Fibroblast of lung (primary cell): ENCODE data around the gene CAMKK1. TPM values are rescaled to one million over a fixed set of nuclear protein-coding genes. Genes with fewer than 3 reads are reported as not detected.
"Not testable (repeated sequence)": the region's sequence is repeated elsewhere in the genome, so short reads cannot be mapped to it uniquely, and the experiment has no call there.

Experiments
- DNase-seq, 2 donors: peaks; one replicate each; pipeline versions ENCODE4 v3.0.0 to v3.0.0-alpha.2; 2010; ENCODE audit warnings: low read depth in 2 of 2
- H2AFZ ChIP-seq: 2 replicates; pipeline ENCODE4 v1.5.1; 2012; ENCODE audit warnings: low read length, control low read depth, inconsistent platforms
- H3K27ac ChIP-seq: 2 replicates; pipeline ENCODE4 v1.5.1; 2011; ENCODE audit warnings: low read length, control low read depth; ENCODE audit not compliant: insufficient read depth
- H3K27me3 ChIP-seq: 2 replicates; pipeline ENCODE4 v1.5.1; 2011; ENCODE audit warnings: mild to moderate bottlenecking, low read length; ENCODE audit not compliant: control insufficient read depth, insufficient read depth
- H3K36me3 ChIP-seq: 2 replicates; pipeline ENCODE4 v1.5.1; 2011; ENCODE audit warnings: low read length; ENCODE audit not compliant: control insufficient read depth, insufficient read depth
- H3K4me1 ChIP-seq: 2 replicates; pipeline ENCODE4 v1.5.1; 2011; ENCODE audit warnings: low read length; ENCODE audit not compliant: control insufficient read depth, insufficient read depth; ENCODE audit errors: extremely low read depth
- H3K4me2 ChIP-seq: 2 replicates; pipeline ENCODE4 v1.5.1; 2011; ENCODE audit warnings: low read length, control low read depth; ENCODE audit not compliant: insufficient read depth; ENCODE audit errors: extremely low read depth
- H3K4me3 ChIP-seq, 4 experiments: fragments of 200-600 bp in 1 of 4; sonication (generic) in 1 of 4; replicated peaks in 1 of 4; 2 replicates each; pipeline ENCODE4 v1.5.1; 2011 to 2016; ENCODE audit warnings: low read length in 4 of 4, low read depth in 3 of 4, mild to moderate bottlenecking in 3 of 4, control low read depth in 2 of 4, inconsistent platforms in 1 of 4, mixed read lengths in 1 of 4; ENCODE audit not compliant: insufficient read depth in 1 of 4; ENCODE audit errors: control extremely low read depth in 1 of 4
- H3K79me2 ChIP-seq: 2 replicates; pipeline ENCODE4 v1.5.1; 2012; ENCODE audit warnings: mild to moderate bottlenecking, low read length, inconsistent platforms; ENCODE audit not compliant: control insufficient read depth, insufficient read depth
- H3K9ac ChIP-seq: 2 replicates; pipeline ENCODE4 v1.5.1; 2011; ENCODE audit warnings: mild to moderate bottlenecking, low read length, control low read depth; ENCODE audit not compliant: insufficient read depth
- H3K9me3 ChIP-seq: 2 replicates; pipeline ENCODE4 v1.5.1; 2012; ENCODE audit warnings: low read depth, low read length; ENCODE audit not compliant: control insufficient read depth, insufficient read depth
- H4K20me1 ChIP-seq: 2 replicates; pipeline ENCODE4 v1.5.1; 2011; ENCODE audit warnings: low read length; ENCODE audit not compliant: control insufficient read depth, insufficient read depth; ENCODE audit errors: extremely low read depth
- CTCF ChIP-seq, 2 donors: IDR thresholded peaks in 1 of 2; conservative IDR thresholded peaks in 1 of 2; 1 replicate in 1 of 2; 2 replicates in 1 of 2; pipeline ENCODE4 v1.5.1; 2011 to 2012; ENCODE audit warnings: low read length in 2 of 2, control low read depth in 1 of 2, inconsistent platforms in 1 of 2, low read depth in 1 of 2, mild to moderate bottlenecking in 1 of 2
- EZH2 ChIP-seq: IDR thresholded peaks from 2 replicates; pipeline ENCODE4 v1.5.1; 2012; ENCODE audit warnings: low read length, control low read depth, mild to moderate bottlenecking; ENCODE audit errors: missing control alignments
- polyA plus RNA-seq, 2 donors: library from polyadenylated mRNA; depleted of rRNA in 1 of 2; stranded (reverse) in 1 of 2; unstranded in 1 of 2; fragments of >200 nt; gene quantifications; 2 replicates each; pipeline ENCODE4 v1.2.1, GENCODE V29; 2011 to 2012; ENCODE audit warnings: missing spikeins in 1 of 2
- total RNA-seq: library from RNA; depleted of rRNA; stranded (reverse); fragments of >200 nt; gene quantifications from 2 replicates; pipeline ENCODE4 v1.2.1, GENCODE V29; 2014

Gene CAMKK1
- total and polyA plus RNA-seq, 2 donors (not counting 1 experiment from before 2014, with no cell fraction given): 0.41 to 2.5 TPM

DNA sequence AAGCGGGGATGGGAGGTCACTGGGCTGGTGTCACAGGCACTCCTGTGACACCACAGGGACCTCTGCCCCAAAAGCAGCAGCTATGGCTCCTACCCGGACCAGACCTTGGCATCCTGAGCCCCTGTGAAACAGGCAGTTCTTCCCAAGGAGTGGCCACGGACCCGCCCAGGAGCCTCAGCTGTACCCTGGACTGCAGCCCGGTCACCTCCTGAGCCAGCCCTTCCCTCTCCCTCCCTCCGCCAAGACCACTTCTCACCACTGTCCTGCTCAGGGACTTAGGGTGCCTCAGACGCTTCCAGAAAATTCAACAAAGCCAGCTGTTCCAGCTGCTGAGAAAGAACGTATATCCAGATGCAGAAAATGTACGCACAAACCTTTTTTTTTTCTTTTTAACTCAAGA, 32.9 kb downstream of the CAMKK1 start:
- no peak for DNase-seq
- Histone ChIP-seq H3K4me1 (peaks cover 2% of the 10 kb centered on the region), H3K9me3 (no peaks in the 10 kb centered on the region), H3K9ac (no peak overlapping the region), H2AFZ (no peak overlapping the region), H3K4me3 (no peak overlapping the region), H3K4me2 (no peak overlapping the region), H3K36me3 (no peaks in the 10 kb centered on the region), H3K27ac (no peak overlapping the region), H3K79me2 (no peaks in the 10 kb centered on the region), H3K27me3 (no peaks in the 10 kb centered on the region), H4K20me1 (no peaks in the 10 kb centered on the region)
- TF ChIP-seq CTCF (conservative IDR thresholded peaks at IDR 0.05 in 1 of 2, IDR thresholded peaks at IDR 0.05 in 1 of 2; ENCODE audit: low read depth in 1 of 2, low read length in 2 of 2): no peak

GRCh38 chr17:3857261-3858105, 35.4 kb downstream of the CAMKK1 start:
- no peaks in the 10 kb centered on the region for H4K20me1 ChIP-seq

GRCh38 chr17:3854204-3854603, 38.6 kb downstream of the CAMKK1 start:
- H3K4me1 ChIP-seq, H3K27me3 ChIP-seq, H3K79me2 ChIP-seq, H3K9ac ChIP-seq, H3K36me3 ChIP-seq, H3K27ac ChIP-seq, H3K4me2 ChIP-seq, DNase-seq, H2AFZ ChIP-seq, H3K9me3 ChIP-seq, H3K4me3 ChIP-seq, H4K20me1 ChIP-seq: not testable (repeated sequence)

More at GRCh38 chr17:3857261-3858105, 35.4 kb downstream of the CAMKK1 start:
- TF ChIP-seq CTCF (conservative IDR thresholded peaks at IDR 0.05 in 1 of 2, IDR thresholded peaks at IDR 0.05 in 1 of 2; ENCODE audit: low read depth in 1 of 2, low read length in 2 of 2) (no peak), EZH2 (no peak)
- DNase-seq: no peak
- Histone ChIP-seq H3K27me3 (no peaks in the 10 kb centered on the region), H2AFZ (no peak overlapping the region), H3K9me3 (no peaks in the 10 kb centered on the region), H3K27ac (no peak overlapping the region), H3K4me3 (no peak overlapping the region), H3K4me1 (no peaks in the 10 kb centered on the region), H3K9ac (no peak overlapping the region), H3K36me3 (no peaks in the 10 kb centered on the region), H3K79me2 (no peaks in the 10 kb centered on the region), H3K4me2 (no peak overlapping the region)
